DOHH2 (cell line): ENCODE data around the gene MGMT.

Experiments
- CTCF ChIP-seq: fragments of 200-600 bp; sonication (generic); IDR thresholded peaks from one replicate; pipeline ENCODE4 v1.5.1; 2014; ENCODE audit warnings: antibody characterized with exemption, mild to moderate bottlenecking, low read depth, low read length; ENCODE audit not compliant: poor library complexity, severe bottlenecking
- EZH2phosphoT487 ChIP-seq: fragments of 200-600 bp; sonication (generic); IDR thresholded peaks from 2 replicates; pipeline ENCODE4 v1.6.1; 2017; ENCODE audit warnings: borderline replicate concordance, mild to moderate bottlenecking, antibody characterized with exemption, low read length, moderate library complexity, mixed read lengths

GRCh38 chr10:129730993-129731325 lies 263.9 kb downstream of the MGMT start:
- TF ChIP-seq CTCF (no peak), EZH2phosphoT487 (no peak)
